SK-N-MC (cell line): ENCODE data around the gene RNF213.

Experiments used
- EZH2 ChIP-seq: fragments of 200-600 bp; sonication (generic); IDR thresholded peaks from one replicate; pipeline ENCODE4 v1.6.1; 2017; ENCODE audit warnings: antibody characterized with exemption
- POLR2AphosphoS5 ChIP-seq: IDR thresholded peaks from 2 replicates; pipeline ENCODE4 v1.6.1; 2012; ENCODE audit warnings: mild to moderate bottlenecking, low read depth, low read length, borderline replicate concordance

DNA sequence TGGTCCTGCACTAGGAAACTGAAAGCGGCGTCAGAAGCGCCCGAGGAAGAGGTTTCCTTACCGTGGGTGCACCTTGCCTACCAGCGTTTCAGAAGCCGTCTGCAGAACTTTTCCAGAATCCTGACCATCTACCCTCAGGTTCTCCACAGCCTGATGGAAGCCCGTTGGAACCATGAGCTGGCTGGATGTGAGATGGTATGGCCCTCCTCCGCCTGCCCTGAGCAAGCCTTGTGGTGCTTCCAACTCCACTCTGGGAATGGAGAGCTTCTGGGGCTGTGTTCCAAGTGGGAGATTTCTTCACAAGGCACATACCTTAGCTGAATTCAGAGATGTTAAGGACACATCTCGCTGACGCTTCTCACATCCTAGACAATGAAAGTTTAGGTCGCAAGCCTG, 102.5 kb downstream of the RNF213 start:
- TF ChIP-seq POLR2AphosphoS5 = no peak
- no peak for TF ChIP-seq EZH2
